Tibial artery (tissue), 4 donors: ENCODE results near the gene ITGA7.

Source experiments
- DNase-seq, 2 donors: peaks; one replicate each; pipeline ENCODE4 v3.0.0-alpha.2; 2019
- H3K27ac ChIP-seq, 2 donors: fragments of 200-600 bp; sonication (generic) in 1 of 2; 1 replicate in 1 of 2; 2 replicates in 1 of 2; pipeline ENCODE4 v1.5.1; 2018 to 2019; ENCODE audit warnings: mild to moderate bottlenecking in 1 of 2
- H3K27me3 ChIP-seq, 2 donors: fragments of 200-600 bp; sonication (generic) in 1 of 2; one replicate each; pipeline versions ENCODE4 v1.5.1 to v1.6.0; 2016 to 2019
- H3K36me3 ChIP-seq, 3 donors: fragments of 200-600 bp; sonication (generic) in 2 of 3; one replicate each; pipeline ENCODE4 v1.5.1; 2016 to 2019; ENCODE audit warnings: mild to moderate bottlenecking in 2 of 3
- H3K4me1 ChIP-seq, 4 donors: fragments of 200-600 bp; sonication (generic) in 2 of 4; 1 replicate in 3 of 4; 2 replicates in 1 of 4; pipeline ENCODE4 v1.5.1; 2016 to 2019
- H3K4me3 ChIP-seq, 2 donors: fragments of 200-600 bp; sonication (generic) in 1 of 2; 1 replicate in 1 of 2; 2 replicates in 1 of 2; pipeline ENCODE4 v1.5.1; 2018 to 2019; ENCODE audit warnings: mild to moderate bottlenecking in 2 of 2
- H3K9me3 ChIP-seq, 3 donors: fragments of 200-600 bp; sonication (generic) in 1 of 3; one replicate each; pipeline ENCODE4 v1.5.1; 2016 to 2019
- intact Hi-C: fragments of 100-400 bp; cut with DNase I; formaldehyde crosslinking; loops from one replicate; pipeline ENCODE4 v1.15.0; 2023; ENCODE audit warnings: low total_unique reads
- TF ChIP-seq, protein P1 (sequence below), 2 experiments: fragments of 200-600 bp in 1 of 2; fragments of 450-650 bp in 1 of 2; IDR thresholded peaks; one replicate each; pipeline ENCODE4 v1.5.1; 2017 to 2019; ENCODE audit warnings: antibody characterized with exemption in 2 of 2, mild to moderate bottlenecking in 1 of 2, moderate library complexity in 1 of 2

ITGA7 gene

GRCh38 chr12:55746174-55746912, 38.6 kb upstream of the ITGA7 start:
- H3K27ac ChIP-seq, result no peak overlapping the region
- intact Hi-C loops, result loop anchor here (5.0 kb wide), 1 partner anchor 61 kb away; no protein-coding TSS in a partner anchor
- DNase-seq, result no peak

GRCh38 chr12:55745361-55746173, 37.9 kb upstream of the ITGA7 start:
- Histone ChIP-seq H3K4me1 (peaks cover 0 to 34% (median 26%) of the 10 kb centered on the region in 4 donors), H3K4me3 (no peak overlapping the region), H3K27me3 (no peaks in the 10 kb centered on the region), H3K27ac (peak overlapping the region in 1 of 2 donors; percentile 28), H3K9me3 (no peaks in the 10 kb centered on the region), H3K36me3 (peaks cover 0 to 4% (median 0%) of the 10 kb centered on the region in 3 donors)
- no peak for DNase-seq
- intact Hi-C loops, result loop anchor here (5.0 kb wide), 1 partner anchor 62 kb away; no protein-coding TSS in a partner anchor
- TF ChIP-seq, protein P1, sequence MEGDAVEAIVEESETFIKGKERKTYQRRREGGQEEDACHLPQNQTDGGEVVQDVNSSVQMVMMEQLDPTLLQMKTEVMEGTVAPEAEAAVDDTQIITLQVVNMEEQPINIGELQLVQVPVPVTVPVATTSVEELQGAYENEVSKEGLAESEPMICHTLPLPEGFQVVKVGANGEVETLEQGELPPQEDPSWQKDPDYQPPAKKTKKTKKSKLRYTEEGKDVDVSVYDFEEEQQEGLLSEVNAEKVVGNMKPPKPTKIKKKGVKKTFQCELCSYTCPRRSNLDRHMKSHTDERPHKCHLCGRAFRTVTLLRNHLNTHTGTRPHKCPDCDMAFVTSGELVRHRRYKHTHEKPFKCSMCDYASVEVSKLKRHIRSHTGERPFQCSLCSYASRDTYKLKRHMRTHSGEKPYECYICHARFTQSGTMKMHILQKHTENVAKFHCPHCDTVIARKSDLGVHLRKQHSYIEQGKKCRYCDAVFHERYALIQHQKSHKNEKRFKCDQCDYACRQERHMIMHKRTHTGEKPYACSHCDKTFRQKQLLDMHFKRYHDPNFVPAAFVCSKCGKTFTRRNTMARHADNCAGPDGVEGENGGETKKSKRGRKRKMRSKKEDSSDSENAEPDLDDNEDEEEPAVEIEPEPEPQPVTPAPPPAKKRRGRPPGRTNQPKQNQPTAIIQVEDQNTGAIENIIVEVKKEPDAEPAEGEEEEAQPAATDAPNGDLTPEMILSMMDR (IDR thresholded peaks at IDR 0.05), result no peak

More at GRCh38 chr12:55746174-55746912, 38.6 kb upstream of the ITGA7 start:
- Histone ChIP-seq H3K4me1 (peaks cover 0 to 34% (median 26%) of the 10 kb centered on the region in 4 donors), H3K27me3 (no peaks in the 10 kb centered on the region), H3K9me3 (no peaks in the 10 kb centered on the region), H3K4me3 (no peak overlapping the region), H3K36me3 (peaks cover 5 to 10% (median 5%) of the 10 kb centered on the region in 3 donors)
- TF ChIP-seq, protein P1 (IDR thresholded peaks at IDR 0.05), result no peak

GRCh38 chr12:55744340-55745030, 36.8 kb upstream of the ITGA7 start:
- Histone ChIP-seq H3K36me3 (no peaks in the 10 kb centered on the region), H3K4me3 (peak overlapping the region; percentile 55 to 68), H3K4me1 (peaks cover 0 to 34% (median 26%) of the 10 kb centered on the region in 4 donors), H3K27ac (no peak overlapping the region), H3K27me3 (no peaks in the 10 kb centered on the region), H3K9me3 (no peaks in the 10 kb centered on the region)
- no peak for DNase-seq
- intact Hi-C loops, result loop anchor here (5.0 kb wide), 1 partner anchor 63 kb away; no protein-coding TSS in a partner anchor
- TF ChIP-seq, protein P1 (IDR thresholded peaks at IDR 0.05), result no peak

DNA sequence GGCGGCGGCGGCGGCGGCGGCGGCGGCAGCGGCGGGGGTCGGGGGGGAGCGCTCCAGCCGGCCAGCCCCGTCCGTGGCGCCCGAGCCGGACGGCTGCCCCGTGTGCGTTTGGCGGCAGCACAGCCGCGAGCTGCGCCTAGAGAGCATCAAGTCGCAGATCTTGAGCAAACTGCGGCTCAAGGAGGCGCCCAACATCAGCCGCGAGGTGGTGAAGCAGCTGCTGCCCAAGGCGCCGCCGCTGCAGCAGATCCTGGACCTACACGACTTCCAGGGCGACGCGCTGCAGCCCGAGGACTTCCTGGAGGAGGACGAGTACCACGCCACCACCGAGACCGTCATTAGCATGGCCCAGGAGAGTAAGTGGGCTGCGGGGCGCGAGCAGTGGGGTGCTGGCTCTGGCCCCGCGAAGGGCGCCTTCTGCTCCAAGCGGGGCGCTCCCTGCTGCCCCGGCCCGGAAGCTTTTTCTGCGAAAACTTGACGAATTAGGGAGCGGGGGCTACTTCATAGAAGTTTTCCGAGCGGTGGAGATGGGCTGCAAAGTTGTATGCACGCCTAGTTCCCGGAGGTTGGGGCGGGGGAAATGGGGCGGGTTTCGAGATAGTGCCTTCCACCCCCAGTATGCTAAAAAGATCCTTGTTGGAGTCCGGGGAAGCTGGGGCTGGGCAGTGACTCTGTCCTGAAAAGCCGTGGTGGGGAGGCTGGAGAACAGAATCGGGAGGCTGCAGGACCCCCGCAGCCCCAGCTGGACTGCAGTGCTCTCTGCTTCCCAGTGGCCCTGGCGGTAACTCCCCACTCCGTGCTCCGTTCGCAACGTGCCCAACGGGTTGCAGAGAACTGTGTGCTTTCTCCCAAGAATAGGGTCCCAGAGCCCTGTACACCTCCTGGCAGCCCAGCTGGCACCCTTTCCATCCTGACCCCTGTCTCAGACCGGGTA, 36.0 kb upstream of the ITGA7 start:
- TF ChIP-seq, protein P1 (IDR thresholded peaks at IDR 0.05), result no peak
- no peak for DNase-seq
- H3K4me3 ChIP-seq, result peak overlapping the region; percentile 55 to 68
- intact Hi-C loops, result loop anchor here (2.0 kb wide), 1 partner anchor 81 kb away; no protein-coding TSS in a partner anchor
- H3K27ac ChIP-seq, result peak overlapping the region; percentile 31 to 50
- no peaks in the 10 kb centered on the region for H3K27me3 ChIP-seq
- no peaks in the 10 kb centered on the region for H3K9me3 ChIP-seq
- H3K4me1 ChIP-seq, result peaks cover 0 to 34% (median 26%) of the 10 kb centered on the region in 4 donors
- no peaks in the 10 kb centered on the region for H3K36me3 ChIP-seq
